ENCODE measurements around the gene AGMO. TPM values are rescaled to one million over a fixed set of nuclear protein-coding genes. Genes with fewer than 3 reads are reported as not detected.

AGMO gene
- total RNA-seq, 1 experiment from 2014 or later: not detected

DNA sequence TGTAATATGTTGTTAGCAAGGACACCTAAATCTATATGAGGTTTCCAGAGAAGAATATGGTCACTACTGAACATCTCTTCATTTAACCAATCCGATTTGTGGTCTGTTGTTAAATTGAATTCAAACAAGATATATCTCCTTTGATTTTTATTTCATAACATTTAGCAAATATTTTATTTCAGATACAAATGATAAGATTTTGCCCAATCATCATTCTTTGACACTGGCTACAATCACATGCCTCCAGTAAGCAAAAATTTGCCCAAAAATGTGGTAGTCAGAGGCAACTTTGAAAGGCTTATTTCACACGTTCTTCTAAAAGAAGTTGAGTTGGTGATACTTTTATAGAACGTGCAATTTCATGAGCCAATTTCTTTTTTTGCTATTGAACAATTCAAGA, 44.7 kb upstream of the AGMO start:
- POLR2A ChIA-PET: no interaction called here
- H3K4me3 ChIP-seq (replicated peaks in 1 of 2; ENCODE audit: low read depth in 1 of 2, low read length in 2 of 2): no peak overlapping the region
- BruUV-seq (replicated peaks): no TSS peak
- no peaks in the 10 kb centered on the region for H3K79me2 ChIP-seq (ENCODE audit: insufficient read depth, low read length)
- no peaks in the 10 kb centered on the region for H3K36me3 ChIP-seq (ENCODE audit: control insufficient read depth in 1 of 2, insufficient read depth in 2 of 2, low read length in 2 of 2)
- ATAC-seq (no peak), DNase-seq (ENCODE audit: low read depth, low spot score) (no peak)
- no peak overlapping the region for H3K9ac ChIP-seq (ENCODE audit: low read length)
- intact Hi-C loops (cut with micrococcal nuclease): no loop called here
- no peaks in the 10 kb centered on the region for H3K27me3 ChIP-seq (ENCODE audit: insufficient read depth, low read length)
- no peak for TF ChIP-seq FOSL1 (IDR thresholded peaks at IDR 0.05; ENCODE audit: low read depth)
- no peak for TF ChIP-seq POLR2AphosphoS5 (IDR thresholded peaks at IDR 0.05; ENCODE audit: low read depth, low read length)
- TF ChIP-seq CEBPB (IDR thresholded peaks at IDR 0.05; ENCODE audit: low read depth): no peak
- TF ChIP-seq EZH2phosphoT487 (IDR thresholded peaks at IDR 0.05; ENCODE audit: borderline replicate concordance): no peak
- TF ChIP-seq SP1 (IDR thresholded peaks at IDR 0.05; ENCODE audit: low read depth): no peak
- no peak for TF ChIP-seq EGR1 (IDR thresholded peaks at IDR 0.05; ENCODE audit: low read depth)
- no peak for TF ChIP-seq ELF1 (IDR thresholded peaks at IDR 0.05; ENCODE audit: borderline replicate concordance, low read depth)
- TF ChIP-seq ZNF274 (IDR thresholded peaks at IDR 0.05; ENCODE audit: low read depth, low read length): no peak
- TF ChIP-seq, protein P1, sequence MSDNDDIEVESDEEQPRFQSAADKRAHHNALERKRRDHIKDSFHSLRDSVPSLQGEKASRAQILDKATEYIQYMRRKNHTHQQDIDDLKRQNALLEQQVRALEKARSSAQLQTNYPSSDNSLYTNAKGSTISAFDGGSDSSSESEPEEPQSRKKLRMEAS (IDR thresholded peaks at IDR 0.05): no peak
- no peak for TF ChIP-seq POLR2A (IDR thresholded peaks at IDR 0.05; ENCODE audit: borderline replicate concordance, extremely low read depth, insufficient read depth, insufficient read length)
- TF ChIP-seq ZFX (IDR thresholded peaks at IDR 0.05): no peak
- TF ChIP-seq, protein P2, sequence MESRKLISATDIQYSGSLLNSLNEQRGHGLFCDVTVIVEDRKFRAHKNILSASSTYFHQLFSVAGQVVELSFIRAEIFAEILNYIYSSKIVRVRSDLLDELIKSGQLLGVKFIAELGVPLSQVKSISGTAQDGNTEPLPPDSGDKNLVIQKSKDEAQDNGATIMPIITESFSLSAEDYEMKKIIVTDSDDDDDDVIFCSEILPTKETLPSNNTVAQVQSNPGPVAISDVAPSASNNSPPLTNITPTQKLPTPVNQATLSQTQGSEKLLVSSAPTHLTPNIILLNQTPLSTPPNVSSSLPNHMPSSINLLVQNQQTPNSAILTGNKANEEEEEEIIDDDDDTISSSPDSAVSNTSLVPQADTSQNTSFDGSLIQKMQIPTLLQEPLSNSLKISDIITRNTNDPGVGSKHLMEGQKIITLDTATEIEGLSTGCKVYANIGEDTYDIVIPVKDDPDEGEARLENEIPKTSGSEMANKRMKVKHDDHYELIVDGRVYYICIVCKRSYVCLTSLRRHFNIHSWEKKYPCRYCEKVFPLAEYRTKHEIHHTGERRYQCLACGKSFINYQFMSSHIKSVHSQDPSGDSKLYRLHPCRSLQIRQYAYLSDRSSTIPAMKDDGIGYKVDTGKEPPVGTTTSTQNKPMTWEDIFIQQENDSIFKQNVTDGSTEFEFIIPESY (IDR thresholded peaks at IDR 0.05; ENCODE audit: extremely low read depth, insufficient replicate concordance, low read length): no peak
- no peak for TF ChIP-seq YY1 (IDR thresholded peaks at IDR 0.05; ENCODE audit: extremely low read depth, insufficient replicate concordance, low read depth, low read length)
- H3K9me3 ChIP-seq (ENCODE audit: control insufficient read depth in 1 of 2, insufficient read depth in 1 of 2, low read depth in 1 of 2, low read length in 2 of 2): no peaks in the 10 kb centered on the region
- CTCF ChIA-PET: no interaction called here
- no peaks in the 10 kb centered on the region for H3K9me2 ChIP-seq (ENCODE audit: insufficient read depth)
- H4K20me1 ChIP-seq (ENCODE audit: insufficient read depth): no peaks in the 10 kb centered on the region
- RAD21 ChIA-PET (ENCODE audit: low non-redundant PET in 1 of 2, low total read pairs in 2 of 2, uncharacterized antibody in 2 of 2, unreplicated experiment in 2 of 2): no interaction called here
- H3K4me1 ChIP-seq (ENCODE audit: control insufficient read depth in 1 of 2, insufficient read depth in 2 of 2, low read length in 2 of 2): no peaks in the 10 kb centered on the region
- H3K27ac ChIP-seq (ENCODE audit: low read depth, low read length): no peak overlapping the region
- H3K4me2 ChIP-seq (ENCODE audit: low read length): no peak overlapping the region
- no peak overlapping the region for H2AFZ ChIP-seq (ENCODE audit: low read depth, low read length, poor library complexity, severe bottlenecking)
